IPS-15b (cell line): Measurements from ENCODE around the gene GRM1.

Experiments
- H3K27me3 ChIP-seq: one replicate; pipeline ENCODE4 v1.6.1; 2013; ENCODE audit warnings: low read length; ENCODE audit not compliant: control insufficient read depth, insufficient read depth
- H3K36me3 ChIP-seq: one replicate; pipeline ENCODE4 v1.6.1; 2013; ENCODE audit warnings: low read length; ENCODE audit not compliant: control insufficient read depth, insufficient read depth
- H3K4me1 ChIP-seq: one replicate; pipeline ENCODE4 v1.6.1; 2013; ENCODE audit warnings: mild to moderate bottlenecking, low read length; ENCODE audit not compliant: control insufficient read depth, insufficient read depth
- H3K4me3 ChIP-seq: one replicate; pipeline ENCODE4 v1.5.1; 2013; ENCODE audit warnings: low read depth, low read length
- H3K9ac ChIP-seq: one replicate; pipeline ENCODE4 v1.6.1; 2013; ENCODE audit warnings: low read depth, mild to moderate bottlenecking, low read length
- H3K9me3 ChIP-seq: one replicate; pipeline ENCODE4 v1.6.1; 2013; ENCODE audit warnings: mild to moderate bottlenecking, low read length; ENCODE audit not compliant: control insufficient read depth, insufficient read depth

GRM1 gene

GRCh38 chr6:146100776-146101175 is 71.9 kb downstream of the GRM1 start:
- no peaks in the 10 kb centered on the region for H3K36me3 ChIP-seq
- no peak overlapping the region for H3K9ac ChIP-seq
- H3K27me3 ChIP-seq, result no peaks in the 10 kb centered on the region
- no peak overlapping the region for H3K4me3 ChIP-seq
- H3K9me3 ChIP-seq, result no peaks in the 10 kb centered on the region
- H3K4me1 ChIP-seq, result peaks cover 3% of the 10 kb centered on the region

- Histone ChIP-seq H3K4me3 (no peak overlapping the region), H3K9ac (no peak overlapping the region), H3K36me3 (no peaks in the 10 kb centered on the region), H3K27me3 (no peaks in the 10 kb centered on the region), H3K9me3 (no peaks in the 10 kb centered on the region), H3K4me1 (peaks cover 3% of the 10 kb centered on the region)
These were observed 74.7 kb downstream of the GRM1 start for GRCh38 chr6:146103416-146104072.

- Histone ChIP-seq H3K36me3 (no peaks in the 10 kb centered on the region), H3K9me3 (no peaks in the 10 kb centered on the region), H3K9ac (no peak overlapping the region), H3K4me3 (no peak overlapping the region), H3K27me3 (no peaks in the 10 kb centered on the region), H3K4me1 (peaks cover 3% of the 10 kb centered on the region)
These were observed 77.7 kb downstream of the GRM1 start for GRCh38 chr6:146106532-146106931.

- H3K27me3 ChIP-seq, result no peaks in the 10 kb centered on the region
These were observed 82.1 kb downstream of the GRM1 start for GRCh38 chr6:146110990-146111389.

GRCh38 chr6:146111881-146112450 is 83.1 kb downstream of the GRM1 start:
- Histone ChIP-seq H3K4me3 (no peak overlapping the region), H3K36me3 (no peaks in the 10 kb centered on the region), H3K27me3 (no peaks in the 10 kb centered on the region), H3K4me1 (no peaks in the 10 kb centered on the region), H3K9me3 (no peaks in the 10 kb centered on the region), H3K9ac (no peak overlapping the region)

More at GRCh38 chr6:146110990-146111389, 82.1 kb downstream of the GRM1 start:
- Histone ChIP-seq H3K9ac (no peak overlapping the region), H3K9me3 (no peaks in the 10 kb centered on the region), H3K4me1 (no peaks in the 10 kb centered on the region), H3K36me3 (no peaks in the 10 kb centered on the region), H3K4me3 (no peak overlapping the region)

DNA sequence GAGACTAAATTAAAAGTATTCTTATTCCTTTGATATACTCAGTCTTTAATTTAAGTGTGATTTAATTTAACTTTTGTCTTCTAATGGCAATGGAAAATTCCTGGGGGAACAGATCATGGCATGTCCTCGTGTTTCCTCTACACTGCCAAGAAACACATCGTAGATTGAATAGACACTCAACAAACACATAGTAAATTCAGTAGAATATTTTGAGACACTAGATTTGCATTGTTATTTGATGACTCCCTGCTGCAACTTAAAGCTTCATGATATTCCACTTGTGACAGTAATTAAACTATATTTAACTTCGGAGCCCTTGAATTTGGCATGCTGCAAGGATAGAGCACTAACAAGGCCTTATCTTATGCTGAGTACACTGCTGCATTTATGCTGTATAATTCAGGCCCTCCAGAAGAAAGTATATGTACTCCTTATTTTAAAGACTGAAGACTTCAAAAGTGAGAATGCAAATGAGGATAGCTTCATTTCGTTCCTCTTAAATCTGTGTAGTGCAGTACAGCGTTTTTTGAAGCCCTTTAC is 84.3 kb downstream of the GRM1 start:
- Histone ChIP-seq H3K9me3 (no peaks in the 10 kb centered on the region), H3K27me3 (no peaks in the 10 kb centered on the region), H3K36me3 (no peaks in the 10 kb centered on the region), H3K9ac (no peak overlapping the region), H3K4me3 (no peak overlapping the region), H3K4me1 (no peaks in the 10 kb centered on the region)

DNA sequence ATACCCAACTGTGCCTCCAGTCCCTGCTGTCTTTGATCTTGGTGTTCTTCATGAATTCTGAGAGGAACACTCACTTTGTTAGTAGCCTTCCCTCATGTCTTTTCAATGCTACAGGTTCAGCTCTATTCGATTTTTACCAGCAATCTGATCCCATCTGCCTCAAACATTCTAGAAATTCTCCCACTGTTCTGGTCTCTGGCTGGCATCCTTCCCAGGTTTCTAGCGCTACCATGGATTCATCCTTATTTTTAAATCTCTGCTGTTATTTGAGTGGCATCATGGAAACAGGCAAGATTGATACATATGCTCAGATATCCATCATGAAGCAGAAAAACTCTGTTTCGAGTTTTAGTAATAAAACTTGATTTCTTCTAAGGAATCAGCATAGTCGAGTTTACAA is 94.8 kb downstream of the GRM1 start:
- H3K36me3 ChIP-seq, result no peaks in the 10 kb centered on the region
- no peaks in the 10 kb centered on the region for H3K27me3 ChIP-seq
- no peak overlapping the region for H3K9ac ChIP-seq
- no peaks in the 10 kb centered on the region for H3K4me1 ChIP-seq
- H3K4me3 ChIP-seq, result no peak overlapping the region
- H3K9me3 ChIP-seq, result no peaks in the 10 kb centered on the region

DNA sequence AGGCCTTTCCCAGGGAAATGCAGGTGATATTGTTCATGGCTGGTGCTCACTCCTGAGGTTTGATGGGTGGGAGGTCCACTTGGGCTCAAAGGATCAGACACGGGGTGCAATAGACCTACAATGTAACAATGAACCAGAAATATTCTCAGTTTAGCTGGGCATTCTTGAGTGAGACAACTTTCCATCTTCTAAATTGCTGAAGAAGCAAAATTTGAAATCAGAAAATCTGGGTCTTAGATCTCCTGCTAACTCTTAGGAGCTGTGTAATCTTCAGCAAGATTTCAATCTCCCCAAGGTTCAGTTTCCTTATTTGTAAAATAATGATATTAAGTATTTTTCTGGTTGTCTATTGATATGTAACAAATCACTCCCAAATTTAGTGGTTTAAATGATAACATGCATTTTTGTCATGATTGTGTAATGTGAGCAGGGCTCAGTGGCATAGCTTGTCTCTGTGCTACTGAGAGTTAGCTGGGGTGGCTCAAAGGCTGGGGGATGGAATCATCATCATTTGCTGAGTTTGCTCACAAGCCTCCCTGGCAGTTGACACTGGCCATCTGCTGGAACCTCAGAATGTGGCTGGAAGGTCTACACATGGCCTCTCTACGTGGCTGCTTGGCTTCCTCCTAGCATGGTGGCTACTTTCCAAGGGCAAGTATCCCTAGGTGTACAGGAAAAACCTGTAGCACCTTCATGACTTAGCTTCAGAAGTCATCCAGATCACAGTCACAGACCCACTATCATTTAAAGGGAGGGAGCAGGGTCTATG is 98.8 kb downstream of the GRM1 start:
- Histone ChIP-seq H3K36me3 (no peaks in the 10 kb centered on the region), H3K4me3 (no peak overlapping the region), H3K9me3 (no peaks in the 10 kb centered on the region), H3K9ac (no peak overlapping the region), H3K27me3 (no peaks in the 10 kb centered on the region), H3K4me1 (no peaks in the 10 kb centered on the region)

GRCh38 chr6:146133866-146134265 is 105.0 kb downstream of the GRM1 start:
- H3K4me3 ChIP-seq, result no peak overlapping the region
- no peaks in the 10 kb centered on the region for H3K36me3 ChIP-seq
- no peak overlapping the region for H3K9ac ChIP-seq
- no peaks in the 10 kb centered on the region for H3K27me3 ChIP-seq
- H3K4me1 ChIP-seq, result no peaks in the 10 kb centered on the region
- no peaks in the 10 kb centered on the region for H3K9me3 ChIP-seq

DNA sequence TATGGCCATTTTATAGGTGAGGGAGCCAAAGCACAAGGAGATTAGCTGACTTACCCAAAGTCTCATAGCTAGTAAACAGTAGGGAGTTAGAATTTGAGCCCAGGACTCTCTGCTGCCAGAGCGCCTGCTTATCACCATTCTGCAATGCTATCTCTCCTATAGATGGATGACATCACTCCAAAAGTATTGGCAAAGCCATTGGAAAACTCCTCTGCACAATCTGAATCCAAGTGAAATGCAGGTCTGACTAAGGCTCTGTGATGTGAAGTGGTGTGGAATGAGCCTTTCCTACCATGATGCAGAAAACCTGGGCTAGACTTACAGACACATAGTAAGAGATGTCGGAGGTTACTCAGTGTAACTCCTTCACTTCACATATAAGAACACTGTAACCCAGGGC is 106.3 kb downstream of the GRM1 start:
- no peaks in the 10 kb centered on the region for H3K27me3 ChIP-seq
- H3K9me3 ChIP-seq, result no peaks in the 10 kb centered on the region
- H3K4me3 ChIP-seq, result no peak overlapping the region
- H3K4me1 ChIP-seq, result no peaks in the 10 kb centered on the region
- no peaks in the 10 kb centered on the region for H3K36me3 ChIP-seq
- no peak overlapping the region for H3K9ac ChIP-seq

- H3K27me3 ChIP-seq, result no peaks in the 10 kb centered on the region
- H3K4me1 ChIP-seq, result peaks cover 4% of the 10 kb centered on the region
- H3K9me3 ChIP-seq, result no peaks in the 10 kb centered on the region
- no peaks in the 10 kb centered on the region for H3K36me3 ChIP-seq
- no peak overlapping the region for H3K4me3 ChIP-seq
- no peak overlapping the region for H3K9ac ChIP-seq
These were observed 118.0 kb downstream of the GRM1 start for GRCh38 chr6:146146836-146147235.

- no peaks in the 10 kb centered on the region for H3K27me3 ChIP-seq
- no peaks in the 10 kb centered on the region for H3K36me3 ChIP-seq
These were observed 120.9 kb downstream of the GRM1 start for GRCh38 chr6:146149770-146150169.

More at GRCh38 chr6:146149770-146150169, 120.9 kb downstream of the GRM1 start:
- Histone ChIP-seq H3K9me3 (no peaks in the 10 kb centered on the region), H3K9ac (no peak overlapping the region), H3K4me3 (no peak overlapping the region), H3K4me1 (peaks cover 4% of the 10 kb centered on the region)
